ENCODE measurements around the gene LATS2.

DNA sequence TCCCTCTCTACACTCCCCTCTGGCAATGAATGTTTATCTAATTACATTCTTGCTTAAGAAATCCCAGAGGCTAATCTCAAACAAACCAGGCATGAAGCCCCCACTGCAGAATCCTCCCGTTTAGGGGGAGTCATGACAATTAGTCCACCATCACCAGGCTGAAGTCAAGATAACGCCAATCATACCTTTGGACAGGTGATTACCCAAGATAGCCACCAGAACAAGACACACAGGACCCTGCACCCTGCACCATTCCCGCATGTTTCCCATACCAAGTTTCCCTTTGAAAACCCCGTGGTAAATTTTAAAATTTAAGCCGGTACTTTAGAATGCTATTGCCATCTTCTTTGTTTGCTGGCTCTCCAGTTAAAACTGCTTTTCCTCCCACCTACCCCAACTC, 94.0 kb downstream of the LATS2 start:
- TF ChIP-seq POLR2AphosphoS5 (IDR thresholded peaks at IDR 0.05): no peak
- TF ChIP-seq, protein P1, sequence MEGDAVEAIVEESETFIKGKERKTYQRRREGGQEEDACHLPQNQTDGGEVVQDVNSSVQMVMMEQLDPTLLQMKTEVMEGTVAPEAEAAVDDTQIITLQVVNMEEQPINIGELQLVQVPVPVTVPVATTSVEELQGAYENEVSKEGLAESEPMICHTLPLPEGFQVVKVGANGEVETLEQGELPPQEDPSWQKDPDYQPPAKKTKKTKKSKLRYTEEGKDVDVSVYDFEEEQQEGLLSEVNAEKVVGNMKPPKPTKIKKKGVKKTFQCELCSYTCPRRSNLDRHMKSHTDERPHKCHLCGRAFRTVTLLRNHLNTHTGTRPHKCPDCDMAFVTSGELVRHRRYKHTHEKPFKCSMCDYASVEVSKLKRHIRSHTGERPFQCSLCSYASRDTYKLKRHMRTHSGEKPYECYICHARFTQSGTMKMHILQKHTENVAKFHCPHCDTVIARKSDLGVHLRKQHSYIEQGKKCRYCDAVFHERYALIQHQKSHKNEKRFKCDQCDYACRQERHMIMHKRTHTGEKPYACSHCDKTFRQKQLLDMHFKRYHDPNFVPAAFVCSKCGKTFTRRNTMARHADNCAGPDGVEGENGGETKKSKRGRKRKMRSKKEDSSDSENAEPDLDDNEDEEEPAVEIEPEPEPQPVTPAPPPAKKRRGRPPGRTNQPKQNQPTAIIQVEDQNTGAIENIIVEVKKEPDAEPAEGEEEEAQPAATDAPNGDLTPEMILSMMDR (IDR thresholded peaks at IDR 0.05 in 8 of 11, conservative IDR thresholded peaks at IDR 0.05 in 3 of 11): no peak
